IPS-NIHi11 (cell line): ENCODE results near the gene ZFPM1.
A peak's percentile ranks its signal among the peaks of the same experiment; 100 is the strongest.

Source experiments
- DNase-seq: peaks from one replicate; pipeline ENCODE4 v3.0.0; 2012; ENCODE audit warnings: mixed read lengths, low spot score

Gene ZFPM1

GRCh38 chr16:88499836-88500251, 46.8 kb downstream of the ZFPM1 start:
- DNase-seq, result no peak

GRCh38 chr16:88500255-88500661, 47.2 kb downstream of the ZFPM1 start:
- DNase-seq, result no peak

DNA sequence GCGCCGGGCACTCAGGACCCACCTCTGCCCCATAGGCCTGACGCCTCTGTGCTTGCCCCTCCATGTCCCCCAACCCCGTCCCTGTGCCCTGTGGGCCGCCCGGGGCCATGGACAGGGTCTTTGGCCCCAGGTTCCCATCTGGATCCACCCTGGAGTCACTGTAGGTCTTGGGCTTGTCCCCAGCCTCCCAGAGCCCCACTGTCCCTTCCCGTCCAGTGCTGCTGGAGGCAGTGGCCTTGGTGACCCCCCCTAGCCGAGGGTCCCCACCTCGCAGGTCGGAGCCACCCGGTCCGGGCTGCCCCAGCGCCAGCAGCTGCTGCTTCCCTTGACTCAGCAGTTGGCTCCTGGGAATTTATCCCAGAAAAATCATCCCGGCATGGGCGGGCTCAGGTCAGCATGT, 49.3 kb downstream of the ZFPM1 start:
- no peak for DNase-seq

GRCh38 chr16:88502776-88503280, 49.7 kb downstream of the ZFPM1 start:
- DNase-seq, result no peak

DNA sequence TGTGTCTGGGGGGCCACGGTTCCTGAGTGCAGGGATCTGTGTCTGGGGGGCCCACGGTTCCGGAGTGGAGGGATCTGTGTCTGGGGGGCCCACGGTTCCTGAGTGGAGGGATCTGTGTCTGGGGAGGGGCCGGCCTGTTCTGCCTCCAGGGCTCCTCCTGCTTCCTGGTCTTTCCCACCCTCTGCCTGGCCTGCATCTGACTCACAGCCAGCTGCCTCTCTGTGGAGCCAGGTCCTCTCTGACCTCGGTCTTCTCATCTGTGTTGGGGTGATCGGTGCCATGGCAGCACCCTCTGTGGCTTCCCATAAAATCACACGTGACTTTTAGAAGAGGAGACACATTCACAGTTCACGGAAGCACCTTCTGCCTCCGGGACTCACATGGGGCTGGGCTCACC, 50.3 kb downstream of the ZFPM1 start:
- no peak for DNase-seq

DNA sequence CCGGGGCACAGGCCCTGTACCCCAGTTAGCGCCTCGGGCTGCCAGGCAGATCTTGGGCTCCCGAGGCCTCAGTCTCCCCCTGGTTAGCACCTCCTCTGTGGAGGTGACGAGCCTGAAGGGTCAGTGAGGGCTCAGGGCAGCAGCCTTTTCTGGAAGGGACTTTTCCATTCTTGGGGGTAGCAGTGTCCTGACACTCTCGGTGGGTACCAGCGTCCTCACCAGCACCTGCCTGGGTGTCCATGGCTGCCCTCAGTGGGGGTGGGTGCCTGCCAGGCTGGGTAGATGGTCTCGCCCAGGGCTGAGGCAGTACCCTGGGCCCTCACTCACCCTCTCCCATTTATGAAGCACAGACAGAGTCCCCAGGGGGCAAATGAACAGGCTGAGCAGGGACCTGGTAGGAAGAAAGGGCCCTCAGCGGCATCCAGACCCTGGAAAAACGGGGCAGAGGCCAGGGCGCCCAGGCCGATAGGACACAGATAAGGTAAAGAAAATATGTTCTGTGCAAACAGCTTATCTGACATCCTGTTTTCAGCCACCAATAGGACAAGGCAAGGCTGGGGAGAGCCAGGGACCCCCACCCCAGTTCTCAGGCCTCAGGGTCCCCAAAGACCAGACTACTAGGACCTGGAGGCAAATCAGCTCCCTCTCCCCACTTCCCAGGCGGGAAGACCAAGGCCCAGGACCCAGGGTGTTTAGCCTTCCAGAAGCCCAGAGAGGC, 50.9 kb downstream of the ZFPM1 start:
- no peak for DNase-seq

- DNase-seq, result no peak
Observed at GRCh38 chr16:88504489-88505404, 51.7 kb downstream of the ZFPM1 start.

- DNase-seq, result peak; percentile 88
Observed at GRCh38 chr16:88505405-88506082, 52.5 kb downstream of the ZFPM1 start.

DNA sequence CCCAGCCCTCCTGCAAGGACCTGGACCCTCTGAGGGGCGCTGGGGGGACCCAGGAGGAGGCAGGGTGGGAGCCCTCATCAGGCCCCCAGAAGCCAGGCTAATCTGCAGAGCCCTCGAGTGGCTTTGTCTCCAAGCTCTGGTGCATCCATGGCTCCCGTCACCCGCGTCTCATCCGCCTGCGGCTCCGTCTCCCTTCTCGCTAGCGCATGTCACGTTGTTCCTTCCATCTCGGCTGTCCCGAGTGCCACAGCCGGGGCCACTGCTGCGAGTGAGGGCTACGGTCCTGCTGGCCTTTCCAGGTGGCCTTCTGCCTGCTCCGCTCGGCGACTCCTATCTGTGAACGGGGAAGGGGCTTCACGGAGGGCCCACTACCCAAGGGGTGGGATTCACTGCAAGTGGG, 53.6 kb downstream of the ZFPM1 start:
- DNase-seq, result no peak

DNA sequence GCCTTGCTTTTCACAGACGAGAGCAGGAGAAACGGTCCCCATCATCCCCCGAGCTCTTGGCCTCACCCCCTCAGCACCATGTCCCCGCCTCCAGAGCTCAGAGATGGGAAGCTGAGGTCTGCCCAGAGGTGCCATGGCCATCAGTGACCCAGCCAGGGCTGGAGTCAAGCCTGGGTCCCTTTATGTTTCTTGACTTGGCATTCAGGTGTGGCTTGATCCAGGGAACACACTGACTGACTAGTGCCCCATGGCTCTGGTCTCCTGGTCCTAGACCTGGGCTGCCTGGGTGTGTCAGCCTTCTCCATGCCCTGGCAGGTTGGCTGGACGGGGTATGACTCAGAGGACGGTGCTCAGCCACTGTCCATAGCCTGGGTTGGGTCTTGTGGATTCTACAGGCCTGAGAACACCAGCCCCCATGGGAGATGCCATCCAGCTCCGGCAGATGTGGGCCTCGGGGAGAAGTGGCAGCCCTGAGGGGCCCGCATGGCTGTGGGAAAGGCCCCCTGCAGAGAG, 54.2 kb downstream of the ZFPM1 start:
- no peak for DNase-seq

DNA sequence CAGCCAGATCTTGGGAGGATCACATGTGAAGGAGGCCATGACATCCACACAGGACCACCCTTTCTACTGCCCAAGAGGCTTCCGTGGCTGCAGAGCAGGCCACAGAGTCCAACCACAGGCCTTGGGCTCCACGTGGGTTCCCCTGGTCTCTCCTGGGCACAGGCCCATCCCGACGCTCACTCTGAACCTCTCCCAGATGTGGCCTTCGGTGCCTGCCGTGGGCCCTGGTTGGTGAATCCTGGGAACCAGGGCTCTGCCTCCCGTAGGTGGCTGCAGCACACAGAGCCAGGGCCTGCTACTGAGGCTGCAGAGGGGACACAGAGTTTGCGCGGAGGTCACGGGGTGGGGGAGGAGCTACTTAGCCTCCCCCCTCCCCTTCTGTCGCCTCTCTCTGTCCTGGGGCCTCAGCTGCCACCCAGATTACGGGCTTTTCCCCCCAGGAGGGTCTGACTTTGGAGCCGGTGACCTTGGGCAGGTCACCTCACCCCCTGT, 55.3 kb downstream of the ZFPM1 start:
- DNase-seq, result no peak

DNA sequence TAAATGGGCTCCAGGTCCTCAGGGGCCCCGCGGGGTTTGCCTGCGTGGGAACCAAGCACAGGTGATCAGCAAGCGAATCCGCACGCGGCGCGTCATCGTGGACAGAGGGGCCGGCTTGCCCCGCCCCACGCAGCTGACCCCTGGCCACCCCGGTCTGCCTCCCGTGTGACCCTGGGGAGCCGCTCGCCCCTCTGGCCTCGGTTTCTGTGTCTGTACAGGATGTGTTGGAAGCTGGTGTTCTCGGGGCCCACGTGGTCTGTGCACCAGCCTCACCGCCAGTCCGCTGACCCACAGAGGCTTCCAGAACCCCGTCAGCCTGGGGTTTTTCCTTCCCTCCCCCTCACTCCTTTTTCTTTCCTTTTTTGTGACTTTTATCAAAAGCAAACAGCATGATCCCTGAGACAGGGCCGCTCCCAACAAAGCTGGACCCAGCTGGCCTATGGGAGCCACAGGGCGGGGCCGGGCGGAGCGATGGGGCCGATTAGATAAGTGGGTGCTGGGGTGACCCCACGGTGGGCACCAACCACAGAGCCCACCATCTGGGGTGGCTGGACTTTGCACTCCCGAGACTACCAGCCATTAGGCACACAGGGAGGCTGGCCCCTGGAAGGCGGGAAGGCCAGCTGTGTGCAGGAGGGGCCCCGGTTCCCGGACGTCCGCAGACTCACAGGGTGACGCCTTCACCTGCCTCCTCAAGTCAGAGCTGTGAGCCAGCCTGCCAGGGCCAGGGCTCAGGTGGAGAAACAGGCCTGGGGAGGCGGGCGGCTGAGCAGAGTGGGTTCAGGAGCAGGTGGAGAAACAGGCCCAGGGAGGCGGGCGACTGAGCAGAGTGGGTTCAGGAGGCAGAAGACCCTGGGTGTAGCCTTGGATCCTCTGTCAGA, 56.0 kb downstream of the ZFPM1 start:
- no peak for DNase-seq

GRCh38 chr16:88509749-88510069, 56.6 kb downstream of the ZFPM1 start:
- DNase-seq, result no peak

- DNase-seq, result no peak
Observed at GRCh38 chr16:88510091-88510994, 57.3 kb downstream of the ZFPM1 start.

GRCh38 chr16:88511060-88511459, 58.0 kb downstream of the ZFPM1 start:
- no peak for DNase-seq

GRCh38 chr16:88511906-88512305, 58.8 kb downstream of the ZFPM1 start:
- no peak for DNase-seq

- DNase-seq, result no peak
Observed at GRCh38 chr16:88512728-88513696, 59.9 kb downstream of the ZFPM1 start.

DNA sequence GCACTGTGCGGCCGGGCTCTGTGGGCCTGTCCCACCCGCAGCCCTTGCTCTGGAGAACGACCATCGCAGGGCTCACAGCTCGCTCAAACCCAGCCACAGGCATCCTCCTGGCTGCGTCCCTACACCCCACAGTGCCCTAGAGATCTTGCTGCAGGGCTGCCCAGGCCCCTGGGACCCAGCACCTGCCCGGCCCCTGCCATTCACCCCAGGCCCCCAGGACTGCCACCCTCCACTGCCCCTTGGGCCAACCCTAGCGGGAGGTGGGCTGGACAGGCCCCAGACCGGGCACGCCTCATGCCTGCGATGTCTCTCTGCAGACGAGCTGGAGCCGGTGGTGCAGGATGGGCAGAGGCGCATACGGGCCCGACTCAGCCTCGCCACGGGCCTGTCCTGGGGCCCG, 61.0 kb downstream of the ZFPM1 start:
- DNase-seq, result no peak
